H7 (cell line): ENCODE data around the gene ZNF536. TPM values are rescaled to one million over a fixed set of nuclear protein-coding genes. Genes with fewer than 3 reads are reported as not detected.
"Not testable (repeated sequence)": the region's sequence is repeated elsewhere in the genome, so short reads cannot be mapped to it uniquely, and the experiment has no call there.

Source experiments
- DNase-seq: peaks from one replicate; pipeline ENCODE4 v3.0.0; 2012
- H3K27me3 ChIP-seq: 2 replicates; pipeline ENCODE4 v1.6.0; 2011; ENCODE audit warnings: mild to moderate bottlenecking, low read length; ENCODE audit not compliant: control insufficient read depth, insufficient read depth
- H3K36me3 ChIP-seq: replicated peaks from 2 replicates; pipeline ENCODE4 v1.5.1; 2011; ENCODE audit warnings: low read length; ENCODE audit not compliant: control insufficient read depth, insufficient read depth
- H3K4me3 ChIP-seq: 2 replicates; pipeline ENCODE4 v1.5.1; 2011; ENCODE audit warnings: low read depth, mild to moderate bottlenecking, control low read depth, low read length, moderate library complexity; ENCODE audit not compliant: insufficient read depth
- total RNA-seq: library from RNA; depleted of rRNA; stranded (reverse); fragments of >200 nt; shearing (Covaris generic); gene quantifications from 2 replicates; pipeline ENCODE4 v1.2.3, GENCODE V29; 2014

ZNF536 gene
- total RNA-seq, 1 experiment from 2014 or later: 0.35 TPM

DNA sequence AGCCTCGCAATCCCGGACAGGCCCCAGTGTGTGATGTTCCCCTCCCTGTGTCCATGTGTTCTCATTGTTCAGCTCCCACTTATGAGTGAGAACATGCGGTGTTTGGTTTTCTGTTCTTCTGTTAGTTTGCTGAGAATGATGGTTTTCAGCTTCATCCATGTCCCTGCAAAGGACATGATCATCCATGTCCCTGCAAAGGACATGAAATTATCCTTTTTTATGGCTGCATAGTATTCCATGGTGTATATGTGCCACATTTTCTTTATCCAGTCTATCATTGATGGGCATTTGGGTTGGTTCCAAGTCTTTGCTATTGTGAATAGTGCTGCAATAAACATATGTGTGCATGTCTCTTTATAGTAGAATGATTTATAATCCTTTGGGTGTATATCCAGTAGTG, 26.4 kb downstream of the ZNF536 start:
- H3K27me3 ChIP-seq, DNase-seq, H3K4me3 ChIP-seq, H3K36me3 ChIP-seq: not testable (repeated sequence)

DNA sequence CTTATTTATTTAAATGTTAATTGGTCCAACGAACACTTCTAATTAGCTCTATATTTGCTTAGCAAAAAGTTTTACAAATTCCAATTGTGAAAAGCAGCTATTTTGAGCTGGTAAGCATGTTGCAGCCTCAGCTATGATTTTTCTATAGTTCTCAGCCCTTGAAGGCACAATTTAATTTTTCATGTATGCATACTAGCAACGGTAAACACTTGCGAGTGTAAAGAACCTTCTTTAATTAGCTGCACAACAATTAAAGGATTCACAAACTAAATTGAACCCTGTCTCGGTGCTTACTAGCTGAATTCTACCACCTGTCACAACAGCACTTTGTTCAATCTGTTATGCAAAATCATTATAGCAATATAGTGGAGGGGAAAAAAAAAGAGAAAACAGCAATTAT, 29.8 kb downstream of the ZNF536 start:
- H3K4me3 ChIP-seq: no peak overlapping the region
- no peaks in the 10 kb centered on the region for H3K36me3 ChIP-seq
- no peak for DNase-seq
- H3K27me3 ChIP-seq: no peaks in the 10 kb centered on the region

DNA sequence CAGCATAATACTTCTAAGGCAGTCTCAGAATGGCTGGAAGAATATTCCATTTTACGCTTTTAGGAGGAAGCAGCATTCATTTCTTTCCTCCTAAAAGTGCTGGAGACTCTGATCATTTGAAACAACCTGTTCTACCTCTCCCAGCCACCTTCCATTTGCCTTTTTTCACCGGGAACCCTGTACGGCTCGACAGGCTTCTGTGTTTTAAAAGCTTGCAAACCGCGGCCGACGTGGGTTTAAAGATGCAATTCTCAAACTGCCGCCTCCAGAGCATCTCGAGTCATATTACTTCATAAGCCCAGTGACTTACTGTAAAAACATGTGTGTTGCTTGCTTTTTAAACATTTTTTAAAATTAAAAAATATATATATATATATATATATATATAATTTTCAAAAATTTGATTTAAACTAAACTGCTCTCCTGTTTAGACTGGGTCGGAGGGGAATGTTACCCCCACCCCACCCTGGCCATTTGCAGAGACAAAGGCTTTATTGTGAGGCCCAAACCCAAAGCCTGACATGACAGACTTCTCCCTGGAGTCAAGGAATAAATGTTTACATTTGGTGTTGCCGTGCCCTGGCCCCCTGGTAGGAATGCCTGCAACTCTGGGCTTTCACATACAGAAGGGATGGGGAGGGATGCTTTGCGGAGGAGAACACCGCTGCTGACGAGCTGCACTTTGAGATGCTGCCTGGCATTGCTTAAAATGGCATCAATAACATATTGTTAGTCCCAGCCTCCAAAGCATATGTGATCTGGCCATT, 30.4 kb downstream of the ZNF536 start:
- peak; percentile 56 for DNase-seq

DNA sequence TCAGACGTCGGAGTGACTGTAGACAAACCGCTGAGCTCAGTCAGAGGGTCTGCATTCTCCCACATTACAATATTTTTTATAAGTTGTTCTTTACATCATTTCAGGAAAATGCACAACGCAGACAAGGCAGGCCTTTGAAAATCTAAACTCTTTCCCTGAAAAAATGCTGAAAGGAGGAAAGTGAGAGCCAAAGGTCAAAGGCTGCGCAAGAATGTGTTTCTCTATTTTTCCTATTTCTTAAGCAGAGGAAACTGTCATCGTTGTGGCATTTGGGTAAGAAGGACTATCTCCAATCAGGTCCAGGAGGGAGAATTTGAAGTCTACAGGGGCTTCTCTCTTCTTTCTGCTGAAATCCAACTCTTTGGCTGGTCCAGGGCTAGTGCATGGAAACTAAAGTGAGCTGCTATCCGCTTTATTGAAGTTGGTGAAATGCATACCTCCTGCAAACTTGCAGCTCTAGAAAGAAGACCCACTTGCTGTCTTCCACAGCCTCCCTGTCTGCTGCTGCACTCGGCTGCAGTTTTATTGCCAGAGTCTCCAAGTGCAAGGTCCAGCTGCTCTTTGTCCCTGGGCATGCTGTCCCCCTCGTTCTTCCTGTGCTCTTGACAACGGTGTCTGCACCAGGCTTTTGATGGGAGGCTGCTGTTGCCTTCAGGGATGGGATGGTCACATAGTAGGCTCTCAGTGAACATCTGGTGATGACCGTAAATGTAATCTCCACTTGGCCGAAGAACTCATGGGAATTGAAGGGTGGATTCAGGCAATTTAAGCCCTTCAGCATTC, 31.2 kb downstream of the ZNF536 start:
- no peaks in the 10 kb centered on the region for H3K27me3 ChIP-seq
- H3K36me3 ChIP-seq: no peaks in the 10 kb centered on the region
- no peak overlapping the region for H3K4me3 ChIP-seq
- no peak for DNase-seq

More for the DNA sequence above, 30.4 kb downstream of the ZNF536 start:
- H3K27me3 ChIP-seq: no peaks in the 10 kb centered on the region
- no peaks in the 10 kb centered on the region for H3K36me3 ChIP-seq
- no peak overlapping the region for H3K4me3 ChIP-seq

DNA sequence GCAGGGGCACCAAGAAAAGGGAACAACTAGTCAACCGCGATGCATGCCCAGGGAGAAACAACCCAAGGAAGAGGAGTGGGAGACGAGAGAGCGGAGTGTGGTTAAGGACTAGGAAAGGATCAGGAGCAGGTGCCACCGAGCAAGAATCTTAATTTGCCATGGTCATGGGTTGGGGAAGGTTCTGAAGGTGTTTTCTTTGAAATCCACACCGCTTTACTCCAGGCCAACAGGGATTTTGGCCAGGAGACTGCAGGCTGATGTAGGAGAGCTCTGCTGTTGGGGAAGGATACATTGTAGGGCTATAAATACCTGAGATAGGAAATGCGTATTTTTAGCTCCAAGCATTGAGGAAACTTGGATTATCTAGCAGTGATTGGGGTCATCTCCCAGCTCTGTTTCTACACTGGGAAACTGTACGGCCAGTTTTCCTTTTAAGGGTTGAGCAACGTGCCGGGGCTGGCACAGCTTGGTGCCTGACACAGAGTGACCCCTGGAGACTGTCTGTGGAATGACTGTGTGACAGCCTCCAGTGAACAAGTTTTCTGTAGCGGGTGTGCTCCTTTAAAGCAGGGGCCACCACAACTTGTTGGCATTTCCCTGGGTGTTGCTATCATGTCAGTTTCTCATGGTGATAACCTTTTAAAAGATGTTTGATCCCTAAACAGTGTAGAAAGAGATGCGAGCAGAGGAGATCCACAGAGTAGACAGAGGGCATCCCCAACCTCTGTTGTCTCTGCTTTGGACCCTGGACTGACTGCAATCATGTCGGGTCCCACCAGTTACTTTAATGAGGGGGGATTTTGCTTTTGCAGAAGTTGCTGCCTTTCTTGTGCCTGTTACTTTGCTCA, 34.3 kb downstream of the ZNF536 start:
- Histone ChIP-seq H3K36me3 (no peaks in the 10 kb centered on the region), H3K27me3 (no peaks in the 10 kb centered on the region), H3K4me3 (no peak overlapping the region)
- peak; percentile 59 for DNase-seq

DNA sequence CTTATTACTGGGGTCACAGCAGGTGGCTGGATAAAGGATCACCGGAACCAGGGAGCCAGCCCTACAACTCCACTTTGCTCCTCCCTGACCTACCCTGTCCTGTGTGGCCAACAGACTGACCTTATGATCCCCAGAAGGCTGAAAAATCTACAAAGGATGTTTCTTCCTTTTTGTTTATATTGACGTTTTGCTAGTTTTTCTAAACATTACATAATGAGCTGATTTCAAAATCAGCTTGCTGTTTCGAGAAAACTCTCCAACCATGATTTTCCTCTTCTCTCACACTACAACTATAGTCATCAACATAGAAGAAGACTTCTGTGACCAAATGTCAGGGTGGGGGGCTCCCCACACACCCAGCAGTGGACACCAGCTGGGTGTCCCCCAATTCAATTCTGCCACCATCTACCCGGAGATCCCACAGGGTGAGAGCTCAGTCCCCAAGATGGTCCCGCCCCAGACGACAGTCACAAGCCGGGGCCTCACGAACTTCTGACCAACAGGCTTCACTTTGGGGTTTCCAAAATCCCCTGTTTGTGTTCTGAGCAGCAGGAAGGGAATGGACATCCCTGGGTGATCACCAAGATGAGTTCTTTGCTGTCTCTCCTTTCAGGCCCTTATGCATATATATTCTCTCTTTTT, 35.0 kb downstream of the ZNF536 start:
- H3K36me3 ChIP-seq: no peaks in the 10 kb centered on the region
- no peak for DNase-seq
- H3K27me3 ChIP-seq: no peaks in the 10 kb centered on the region
- no peak overlapping the region for H3K4me3 ChIP-seq

DNA sequence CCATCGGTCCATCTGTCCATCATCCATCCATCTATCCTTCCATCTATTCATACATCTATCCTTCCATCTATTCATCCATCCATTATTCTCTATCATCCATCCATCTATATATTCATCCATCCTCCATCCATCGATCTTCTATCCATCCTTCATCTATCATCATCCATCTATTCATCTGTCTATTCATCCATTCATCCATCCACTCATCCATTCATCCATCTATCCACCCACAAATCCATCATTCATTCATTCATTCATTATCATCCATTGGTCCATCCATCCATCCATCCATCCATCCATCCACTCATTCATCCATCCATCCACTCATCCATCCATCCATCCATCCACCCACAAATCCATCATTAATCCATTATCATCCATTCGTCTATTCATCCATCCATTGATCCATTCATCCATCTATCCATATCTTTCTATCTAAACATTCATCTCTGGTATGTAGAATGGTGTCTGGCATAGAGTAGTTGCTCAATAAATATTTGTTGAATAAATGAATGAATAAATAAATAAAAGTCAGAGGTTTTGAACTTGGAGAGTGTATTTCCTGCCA, 36.6 kb downstream of the ZNF536 start:
- no peaks in the 10 kb centered on the region for H3K36me3 ChIP-seq
- no peak overlapping the region for H3K4me3 ChIP-seq
- no peaks in the 10 kb centered on the region for H3K27me3 ChIP-seq
- no peak for DNase-seq

DNA sequence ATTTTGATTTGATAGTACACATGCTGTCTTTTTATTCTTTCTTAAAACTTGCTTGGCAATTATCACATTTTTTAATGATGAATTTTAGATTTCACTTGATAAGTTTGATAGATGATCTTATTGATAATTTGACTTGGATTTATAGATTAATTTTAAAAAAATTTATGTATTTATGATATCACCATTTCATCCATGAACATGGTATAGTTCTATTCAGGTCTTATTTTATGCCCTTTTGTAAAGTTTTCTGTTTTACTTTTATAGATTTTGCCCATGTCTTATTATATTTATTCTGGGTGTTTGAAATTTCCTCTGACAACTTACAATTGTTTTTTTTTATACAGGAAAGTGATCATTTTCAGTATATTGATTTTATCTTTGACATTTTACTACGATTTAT, 39.5 kb downstream of the ZNF536 start:
- no peak for DNase-seq
- Histone ChIP-seq H3K27me3 (no peaks in the 10 kb centered on the region), H3K36me3 (no peaks in the 10 kb centered on the region), H3K4me3 (no peak overlapping the region)

DNA sequence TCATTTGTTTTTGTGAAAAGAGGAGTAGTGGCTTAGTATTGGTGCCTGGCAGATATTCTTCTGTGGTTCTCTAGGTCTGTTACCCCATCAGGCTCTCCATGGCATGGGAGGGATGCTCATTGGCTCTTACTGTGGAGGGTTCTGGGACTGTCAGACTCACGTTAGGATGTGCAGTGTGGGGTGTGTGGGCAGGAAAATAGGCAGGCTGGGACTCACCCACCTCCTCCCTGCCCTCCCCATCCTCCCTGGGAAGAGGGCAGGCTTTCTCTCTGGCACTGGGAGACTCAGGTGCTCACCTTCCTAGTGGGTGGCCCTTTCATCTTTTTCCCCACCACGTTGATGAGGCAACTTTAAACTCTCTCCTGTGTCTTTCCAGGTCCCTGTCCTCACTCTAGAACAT, 44.2 kb downstream of the ZNF536 start:
- H3K27me3 ChIP-seq: no peaks in the 10 kb centered on the region
- H3K4me3 ChIP-seq: no peak overlapping the region
- no peaks in the 10 kb centered on the region for H3K36me3 ChIP-seq
- no peak for DNase-seq

DNA sequence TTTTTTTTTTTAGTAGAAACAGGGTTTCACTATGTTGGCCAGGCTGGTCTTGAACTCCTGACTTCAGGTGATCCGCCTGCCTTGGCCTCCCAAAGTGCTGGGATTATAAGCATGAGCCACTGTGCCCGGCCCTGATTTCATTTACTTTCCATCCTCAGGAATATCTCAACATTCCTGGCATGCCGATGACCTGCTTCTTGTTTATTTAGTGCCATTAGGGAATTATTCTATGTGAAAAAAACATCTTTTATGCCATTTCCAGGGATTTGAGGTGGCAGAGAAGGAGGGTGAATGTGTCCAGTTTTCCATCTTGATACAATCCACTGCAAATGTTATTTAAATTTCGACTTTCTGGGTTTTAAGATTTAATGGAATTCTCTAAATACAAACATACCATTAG, 45.0 kb downstream of the ZNF536 start:
- not testable (repeated sequence) for H3K4me3 ChIP-seq, H3K36me3 ChIP-seq, H3K27me3 ChIP-seq, DNase-seq

DNA sequence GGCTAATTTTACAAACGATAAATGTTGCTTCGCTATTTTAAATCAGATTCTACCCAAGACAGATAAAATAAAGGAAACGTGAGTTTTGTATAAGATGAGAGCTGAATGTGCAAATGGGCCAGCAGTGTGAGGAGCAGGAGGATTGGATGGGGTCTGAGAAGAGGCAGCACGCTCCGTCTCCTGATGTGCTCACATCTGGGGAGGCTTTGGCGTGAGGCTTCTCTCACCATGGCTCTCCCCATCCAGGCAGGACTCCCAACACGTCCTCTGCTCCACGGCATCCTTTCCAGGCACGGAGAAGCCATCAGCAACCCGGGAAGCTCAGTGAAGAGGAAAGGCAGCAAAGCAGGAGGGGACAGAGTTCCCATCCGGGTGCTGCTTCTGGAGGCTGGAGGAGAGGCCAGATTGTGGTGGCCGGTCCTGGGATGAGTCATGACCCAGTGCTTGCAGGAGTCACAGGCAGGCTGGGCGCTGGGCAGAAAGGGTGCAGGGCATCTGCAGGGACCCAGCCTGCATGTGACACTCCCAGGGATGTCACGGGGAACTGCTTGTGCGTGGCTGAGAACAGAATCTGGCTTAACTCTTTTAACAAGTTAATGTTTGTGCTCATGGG, 47.5 kb downstream of the ZNF536 start:
- no peak overlapping the region for H3K4me3 ChIP-seq
- no peak for DNase-seq

DNA sequence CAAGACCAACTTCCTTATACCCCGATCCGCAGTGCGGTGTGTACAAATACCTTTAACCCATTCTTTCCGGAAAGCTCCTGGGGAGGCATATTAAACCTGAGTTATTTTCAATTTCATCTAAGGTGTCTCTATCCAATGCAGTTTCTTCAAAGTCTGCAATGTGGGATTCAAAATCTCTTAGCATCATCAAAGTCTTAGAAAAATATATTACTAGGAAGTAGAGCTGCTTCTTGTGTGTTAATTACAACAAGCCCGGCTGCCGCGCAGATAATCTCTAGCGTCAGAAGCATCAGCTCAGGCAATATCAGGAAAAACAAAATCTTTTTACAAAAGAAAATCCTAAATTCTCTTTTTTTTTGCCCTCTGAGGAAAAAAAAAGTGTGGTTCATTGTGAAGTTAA, 48.1 kb downstream of the ZNF536 start:
- Histone ChIP-seq H3K4me3 (no peak overlapping the region), H3K36me3 (no peaks in the 10 kb centered on the region), H3K27me3 (no peaks in the 10 kb centered on the region)
- DNase-seq: no peak

More for the DNA sequence above, 47.5 kb downstream of the ZNF536 start:
- Histone ChIP-seq H3K27me3 (no peaks in the 10 kb centered on the region), H3K36me3 (no peaks in the 10 kb centered on the region)

DNA sequence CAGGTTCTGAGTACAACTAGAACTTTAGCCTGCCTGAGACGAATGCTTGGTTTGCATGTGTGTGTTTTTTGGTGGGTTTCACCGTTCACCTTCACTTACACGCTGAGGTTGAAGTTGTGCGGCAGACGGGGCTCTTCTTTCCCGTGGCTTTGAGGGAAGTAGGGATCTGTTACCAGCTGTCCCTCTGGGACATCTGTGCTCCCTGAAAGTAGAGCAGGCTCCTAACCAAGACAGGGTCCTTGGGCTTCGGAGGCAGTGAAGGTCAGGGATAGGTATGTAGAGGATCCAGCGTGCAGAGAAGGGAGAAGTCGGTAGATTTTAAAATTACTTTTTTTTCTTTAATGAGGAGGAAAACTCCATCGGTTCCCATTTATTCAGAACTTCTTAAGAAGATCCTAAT, 48.7 kb downstream of the ZNF536 start:
- Histone ChIP-seq H3K27me3 (no peaks in the 10 kb centered on the region), H3K4me3 (no peak overlapping the region), H3K36me3 (no peaks in the 10 kb centered on the region)
- DNase-seq: no peak

DNA sequence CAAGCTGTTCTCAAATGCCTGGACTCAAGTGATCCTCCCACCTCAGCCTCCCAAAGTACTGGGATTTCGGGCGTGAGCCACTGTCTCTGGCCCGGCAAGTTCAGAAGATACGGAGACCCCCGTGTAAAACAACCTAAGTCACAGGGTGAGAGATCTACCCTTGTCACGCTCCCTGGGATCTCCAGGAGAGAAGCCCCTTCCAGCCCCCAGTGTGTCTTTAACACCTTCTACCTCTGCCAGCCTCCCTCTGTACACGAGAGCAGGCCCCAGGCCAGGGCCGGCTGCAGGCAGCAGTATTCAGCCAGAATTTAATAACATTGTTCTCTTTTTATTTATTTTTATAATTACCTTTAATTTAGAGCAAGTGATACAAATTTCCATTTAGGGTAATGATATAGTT, 49.4 kb downstream of the ZNF536 start:
- no peak for DNase-seq
- Histone ChIP-seq H3K27me3 (no peaks in the 10 kb centered on the region), H3K36me3 (no peaks in the 10 kb centered on the region), H3K4me3 (no peak overlapping the region)
